Forelimb muscle (tissue), 1 donor: ENCODE results near the gene CCDC190. TPM values are rescaled to one million over a fixed set of nuclear protein-coding genes. Genes with fewer than 3 reads are reported as not detected.
"Not testable (repeated sequence)": the region's sequence is repeated elsewhere in the genome, so short reads cannot be mapped to it uniquely, and the experiment has no call there.

Source experiments
- DNase-seq: peaks from one replicate; pipeline ENCODE4 v3.0.0-alpha.2; 2013; ENCODE audit warnings: low read depth
- polyA plus RNA-seq: library from polyadenylated mRNA; unstranded; fragments of 120-200 nt; gene quantifications from one replicate; pipeline ENCODE4 v1.2.1, GENCODE V29; 2013; ENCODE audit not compliant: insufficient read length

Gene CCDC190
- polyA plus RNA-seq, 1 donor: 5.2 TPM

DNA sequence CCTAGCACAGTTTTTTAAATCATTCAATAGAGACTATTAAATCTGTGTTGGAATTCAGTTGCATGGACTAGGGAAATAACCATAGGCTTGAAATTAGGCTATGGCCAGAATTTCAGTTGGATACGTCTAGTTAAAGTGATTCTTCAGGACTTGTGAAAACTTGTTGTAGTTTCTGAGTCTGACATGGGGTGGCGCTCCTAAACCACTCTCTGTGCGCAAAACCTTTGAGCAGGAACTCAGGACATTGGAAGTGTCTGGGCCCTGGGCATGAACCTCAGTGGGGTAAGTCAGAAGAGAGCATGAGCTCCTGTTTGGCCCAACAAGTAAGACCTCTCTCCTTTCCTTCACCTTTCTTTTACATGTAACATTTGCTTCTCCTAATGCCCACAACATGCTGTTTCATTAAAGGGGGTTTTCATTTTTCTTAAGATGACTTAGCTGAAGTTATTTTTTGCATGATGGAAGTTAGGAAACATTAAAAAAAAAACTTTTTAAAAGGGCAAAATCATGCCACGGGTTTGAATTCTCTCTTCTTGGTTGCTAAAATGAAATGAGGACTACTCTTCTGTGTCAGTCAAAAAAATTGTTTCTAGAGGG lies 17.1 kb upstream of the CCDC190 start:
- DNase-seq: no peak

DNA sequence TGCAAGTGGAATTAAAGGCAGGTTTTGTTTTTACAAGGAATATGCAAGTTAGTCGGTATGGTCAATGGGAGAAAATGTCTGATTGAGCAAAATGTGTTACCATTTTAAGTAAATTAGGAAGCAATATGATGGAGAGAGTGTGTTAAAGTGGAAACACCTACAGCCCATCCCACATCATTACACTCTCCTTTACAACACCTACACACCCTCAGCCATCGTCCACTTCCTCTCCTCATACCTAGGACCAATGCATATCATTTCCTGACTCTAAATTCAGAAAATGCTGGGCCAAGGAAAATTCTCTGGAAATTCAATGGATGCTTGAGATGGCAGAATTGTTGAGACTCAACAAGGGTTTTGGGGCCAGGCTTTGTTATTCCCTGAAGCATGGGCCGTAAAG lies 16.4 kb upstream of the CCDC190 start:
- DNase-seq: no peak

DNA sequence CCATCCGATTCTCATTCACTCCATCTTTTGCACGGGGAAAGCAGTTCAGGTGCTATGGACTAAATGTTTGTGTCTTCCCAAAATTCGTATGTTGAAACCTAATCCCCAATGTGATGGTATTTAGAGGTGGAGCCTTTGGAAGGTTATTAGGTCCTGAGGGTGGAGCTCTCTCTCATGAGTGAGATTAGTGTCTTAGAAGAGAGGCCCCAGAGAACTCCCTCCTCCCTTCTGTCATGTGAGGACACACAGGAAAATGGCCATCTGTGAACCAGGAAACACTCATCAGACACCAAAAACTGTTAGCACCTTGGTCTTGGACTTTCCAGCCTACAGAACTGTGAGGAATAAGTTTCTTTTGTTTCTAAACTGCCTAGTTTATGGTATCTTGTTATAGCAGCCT lies 15.8 kb upstream of the CCDC190 start:
- DNase-seq: no peak

DNA sequence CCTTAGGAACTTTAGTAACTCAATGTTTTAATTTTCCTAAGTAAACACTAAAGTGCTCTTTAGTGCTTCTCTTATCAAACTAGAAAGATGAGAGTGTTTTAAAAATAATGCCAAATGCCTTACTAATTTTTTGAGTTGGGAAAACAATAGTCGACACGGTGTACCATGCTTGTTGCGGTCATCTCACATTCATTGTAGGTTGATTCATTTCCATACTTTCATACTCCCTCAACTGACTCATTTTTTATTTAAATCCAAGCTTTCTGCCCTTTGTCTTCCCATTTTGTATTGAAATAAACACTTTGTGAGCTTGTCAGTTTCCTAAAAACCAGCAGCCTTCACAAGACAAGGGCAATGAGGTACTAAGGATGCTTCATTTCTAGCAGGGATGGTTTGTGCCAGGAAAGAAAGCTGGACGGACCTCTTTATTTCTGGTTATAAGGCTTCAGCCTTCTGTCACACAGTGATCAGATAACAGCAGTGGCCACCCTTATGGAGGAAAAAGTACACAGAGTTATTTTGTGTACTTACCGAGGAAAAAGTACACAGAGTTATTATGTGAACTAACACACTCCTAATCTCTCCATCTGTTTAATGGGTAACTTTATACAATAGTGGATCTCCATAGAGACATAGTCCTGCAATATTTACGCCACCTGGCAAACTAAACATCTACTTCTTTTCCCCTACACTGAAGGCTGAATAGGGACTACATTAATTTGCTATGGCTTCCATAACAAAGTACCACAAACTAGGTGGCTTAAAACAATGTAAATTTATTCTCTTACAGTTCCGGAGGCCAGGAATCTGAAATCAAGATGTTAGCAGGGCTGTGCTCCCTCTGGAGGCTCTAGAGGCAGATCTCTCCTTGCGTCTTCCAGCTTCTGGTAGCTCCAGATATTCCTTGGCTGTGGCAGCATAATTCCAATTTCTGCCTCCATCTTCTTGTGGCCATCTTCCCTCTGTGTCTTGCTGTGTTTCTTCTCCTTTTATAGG lies 13.0 kb upstream of the CCDC190 start:
- no peak for DNase-seq

DNA sequence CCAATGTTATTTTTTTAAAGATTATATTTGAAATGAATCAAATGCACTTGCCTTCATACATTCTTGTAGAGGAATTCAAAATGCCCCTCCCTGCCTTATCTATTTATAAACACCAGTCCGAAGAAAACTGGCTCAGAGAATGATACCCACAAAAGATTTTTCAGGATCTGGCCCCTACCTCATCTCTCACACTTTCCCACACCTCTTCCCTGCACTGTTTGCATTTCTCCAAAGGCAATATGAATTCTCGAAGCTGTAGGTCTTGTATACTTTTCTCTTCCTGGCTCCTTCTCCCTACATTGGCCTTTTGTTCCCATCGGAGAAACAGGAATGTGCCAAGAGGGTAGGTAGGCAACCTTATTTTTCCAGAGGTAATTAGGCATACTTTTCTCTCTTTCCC lies 12.0 kb upstream of the CCDC190 start:
- no peak for DNase-seq

DNA sequence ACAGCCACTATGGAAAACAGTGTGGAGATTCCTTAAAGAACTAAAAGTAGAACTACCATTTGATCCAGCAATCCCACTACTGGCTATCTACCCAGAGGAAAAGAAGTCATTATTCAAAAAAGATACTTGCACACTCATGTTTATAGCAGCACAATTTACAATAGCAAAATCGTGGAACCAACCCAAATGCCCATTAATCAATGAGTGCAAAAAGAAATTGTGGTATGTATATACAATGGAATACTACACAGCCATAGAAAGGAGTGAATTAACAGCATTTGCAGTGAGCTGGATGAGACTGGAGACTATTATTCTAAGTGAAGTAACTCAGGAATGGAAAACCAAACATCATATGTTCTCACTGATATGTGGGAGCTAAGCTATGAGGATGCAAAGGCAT lies 10.4 kb upstream of the CCDC190 start:
- not testable (repeated sequence) for DNase-seq

DNA sequence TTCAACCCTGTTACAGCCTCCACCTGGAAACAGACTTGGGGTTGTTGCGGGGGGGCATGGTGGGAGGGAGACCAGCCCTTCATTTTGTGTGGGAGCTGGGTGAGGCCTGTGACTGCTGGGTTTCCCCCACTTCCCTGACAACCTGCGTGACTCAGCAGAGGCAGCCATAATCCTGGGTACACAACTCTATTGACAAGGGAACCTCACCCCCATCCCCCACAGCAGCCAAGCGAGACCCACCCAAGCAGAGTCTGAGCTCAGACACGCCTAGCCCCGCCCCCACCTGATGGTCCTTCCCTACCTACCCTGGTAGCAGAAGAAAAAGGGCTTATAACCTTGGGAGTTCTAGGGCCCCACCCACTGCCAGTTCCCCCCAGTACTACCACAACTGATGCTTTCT lies 8.0 kb upstream of the CCDC190 start:
- DNase-seq: no peak

DNA sequence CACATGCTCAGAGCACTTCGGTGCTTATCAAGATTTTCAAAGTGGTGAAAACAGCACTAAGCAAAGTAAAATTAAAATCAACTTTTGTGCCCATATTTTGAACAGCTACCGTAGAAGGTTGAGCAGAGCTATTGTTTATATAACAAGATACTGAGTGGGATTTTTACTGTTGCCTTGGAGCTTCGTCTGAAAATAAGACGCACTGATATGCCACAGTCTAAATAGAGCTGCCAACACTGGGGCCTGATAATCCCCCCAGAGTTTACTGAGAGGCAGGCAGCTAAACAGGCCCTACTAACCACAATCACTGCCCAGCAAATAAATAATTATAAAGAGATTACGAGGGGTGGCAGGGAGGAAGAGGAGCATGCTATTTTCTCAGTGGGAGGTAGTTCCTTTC lies 650 bp upstream of the CCDC190 start:
- DNase-seq: no peak

DNA sequence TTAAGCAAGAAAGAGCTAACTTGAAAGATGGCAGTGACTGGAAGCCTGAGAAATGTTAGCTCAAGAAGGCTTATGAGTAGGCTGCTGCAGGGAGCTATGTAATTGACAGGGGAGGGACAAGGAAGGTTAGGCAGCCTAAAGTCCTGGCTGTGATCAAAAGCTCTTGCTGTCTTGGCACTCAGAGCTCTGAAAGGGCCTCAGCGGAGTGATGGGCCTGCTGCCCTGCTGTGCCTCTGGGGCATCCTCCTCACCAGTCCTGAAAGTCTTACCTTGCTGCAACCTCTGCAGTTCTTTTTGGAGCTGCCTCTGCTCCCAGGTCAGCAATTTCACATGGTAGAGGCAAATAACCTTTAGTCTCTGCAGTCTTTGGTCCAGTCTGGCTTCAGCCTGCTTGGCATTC lies 1.8 kb downstream of the CCDC190 start:
- no peak for DNase-seq

DNA sequence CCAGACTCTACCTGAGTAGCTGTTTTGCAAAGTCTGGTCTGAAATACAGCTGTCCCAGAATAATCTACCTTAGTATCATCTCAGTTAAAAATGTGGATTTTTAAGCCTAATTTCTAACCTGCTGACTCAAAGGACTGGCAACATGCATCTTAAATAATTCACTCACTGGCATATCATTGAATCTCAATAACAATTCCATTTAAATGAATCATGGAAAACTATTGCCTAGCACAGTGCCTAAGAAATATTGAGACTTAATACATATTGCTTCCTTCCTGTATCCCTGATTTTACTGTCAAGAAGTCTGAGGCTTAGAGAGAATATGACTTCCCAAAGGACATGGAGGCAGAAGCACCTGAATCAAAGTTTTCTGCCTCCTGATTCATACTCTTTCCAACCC lies 3.1 kb downstream of the CCDC190 start:
- DNase-seq: no peak

DNA sequence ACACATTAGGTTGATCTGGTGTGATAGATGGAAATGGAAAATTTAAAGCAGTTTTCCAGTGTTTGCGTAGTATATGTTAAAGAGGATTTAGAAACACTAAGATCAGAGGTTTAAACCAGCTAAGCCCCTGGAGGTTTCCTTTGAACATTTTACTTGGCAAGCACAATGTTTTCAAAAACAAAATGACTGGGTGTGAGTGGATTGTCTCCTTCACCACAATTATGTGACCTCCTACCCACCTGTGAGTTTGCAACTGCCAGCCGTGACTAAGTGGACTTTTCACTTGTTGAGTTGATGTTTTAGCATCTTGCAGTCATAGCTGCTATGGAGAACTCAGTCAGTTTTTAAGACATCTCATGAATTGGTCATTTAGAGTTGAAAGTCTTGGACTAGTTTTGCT lies 4.7 kb downstream of the CCDC190 start:
- DNase-seq: no peak

DNA sequence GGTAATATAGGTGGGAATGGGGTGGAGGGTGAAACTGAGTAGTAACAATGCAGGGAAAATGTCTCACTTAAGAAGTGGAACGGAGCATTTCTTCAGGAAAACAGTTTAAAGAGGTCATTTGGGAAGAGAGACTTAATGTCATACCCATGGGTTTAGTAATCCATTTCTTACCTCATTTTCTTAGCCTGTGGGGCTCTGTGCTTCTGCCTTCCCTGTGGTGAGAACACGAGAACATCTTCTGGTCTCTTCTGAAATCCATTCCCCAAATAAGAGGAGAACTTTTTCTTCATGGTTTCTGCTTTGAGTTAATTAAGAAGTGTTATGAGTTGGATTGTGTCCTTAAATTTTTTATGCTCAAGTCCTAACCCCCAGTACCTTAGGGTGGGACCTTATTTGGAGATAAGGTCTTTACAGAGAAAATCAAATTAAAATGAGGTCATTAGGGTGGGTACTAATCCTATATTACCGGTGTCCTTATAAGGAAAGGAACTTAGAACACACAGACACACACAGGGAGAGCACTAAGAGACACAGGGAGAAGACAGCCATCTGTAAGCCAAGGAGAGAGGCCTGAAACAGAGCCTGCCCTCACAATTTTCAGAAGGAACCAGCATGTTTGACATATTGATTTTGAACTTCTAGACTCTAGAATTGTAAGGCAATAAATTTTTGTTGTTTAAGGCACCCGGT lies 5.4 kb downstream of the CCDC190 start:
- DNase-seq: no peak

DNA sequence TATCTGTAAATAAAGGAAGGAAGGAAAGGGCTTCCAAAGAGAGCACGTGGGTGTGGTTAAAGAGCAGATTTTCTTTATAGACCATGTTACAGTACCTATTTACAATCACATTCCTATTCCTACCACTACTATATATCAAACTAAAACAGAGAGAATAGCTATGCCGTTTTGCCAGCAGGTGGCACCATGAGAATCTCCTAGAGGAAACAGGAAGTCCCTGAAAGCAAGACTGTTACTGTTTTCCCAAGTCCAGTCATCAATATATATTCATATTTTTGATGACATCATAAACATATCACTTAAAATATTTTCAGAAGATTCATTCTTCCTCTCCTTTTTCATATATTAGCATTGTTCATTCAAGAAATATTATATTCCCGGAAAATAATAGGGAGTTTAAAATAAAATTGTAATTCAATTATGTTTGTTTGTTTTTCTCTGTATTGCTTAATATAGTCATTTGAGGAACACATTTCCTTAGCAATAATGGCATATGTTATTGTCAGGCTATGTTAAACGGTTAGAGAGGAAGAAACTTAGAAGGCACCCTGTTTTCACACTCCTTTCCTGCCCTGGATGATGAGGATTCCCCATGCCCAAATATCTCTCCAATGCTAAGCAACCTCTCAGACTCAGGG lies 6.6 kb downstream of the CCDC190 start:
- peak; percentile 29 for DNase-seq

DNA sequence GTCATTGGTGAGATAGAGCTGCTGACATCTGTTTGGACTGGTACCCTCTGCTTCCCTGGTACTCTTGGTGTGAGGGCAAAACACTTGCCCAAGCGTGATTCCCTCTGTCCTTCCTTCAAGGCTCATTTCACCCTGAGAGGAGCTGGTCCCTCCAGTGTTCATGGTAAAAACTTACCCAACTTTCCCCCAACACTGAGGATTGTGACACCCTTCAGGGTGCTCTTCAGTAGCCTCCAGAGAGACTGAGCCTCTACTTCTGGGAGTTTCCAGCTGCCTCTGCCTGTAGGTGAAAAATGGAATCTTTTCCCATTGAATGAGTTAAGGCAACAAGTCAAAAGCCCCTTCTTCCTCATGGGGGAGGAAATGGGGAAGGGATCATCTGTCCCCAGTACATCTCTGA lies 9.6 kb downstream of the CCDC190 start:
- no peak for DNase-seq

DNA sequence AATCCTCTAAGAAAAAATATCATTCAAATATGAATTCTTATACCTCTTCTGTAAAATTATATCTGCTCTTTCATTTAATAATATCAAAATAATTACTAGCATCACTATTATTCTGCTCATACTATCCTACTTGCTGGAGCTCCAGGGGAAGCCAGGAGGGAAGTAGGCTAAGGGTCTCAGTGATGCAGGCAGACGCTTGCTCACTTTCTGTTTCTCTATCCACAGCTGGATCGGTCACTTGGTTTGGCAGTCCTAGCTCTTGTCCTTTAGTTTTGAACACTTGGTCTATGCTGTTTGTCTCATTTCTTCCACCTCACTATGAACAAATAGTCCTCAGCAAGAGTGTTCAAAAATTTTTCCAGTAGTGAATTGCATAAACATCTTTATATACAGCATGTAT lies 11.3 kb downstream of the CCDC190 start:
- DNase-seq: no peak

DNA sequence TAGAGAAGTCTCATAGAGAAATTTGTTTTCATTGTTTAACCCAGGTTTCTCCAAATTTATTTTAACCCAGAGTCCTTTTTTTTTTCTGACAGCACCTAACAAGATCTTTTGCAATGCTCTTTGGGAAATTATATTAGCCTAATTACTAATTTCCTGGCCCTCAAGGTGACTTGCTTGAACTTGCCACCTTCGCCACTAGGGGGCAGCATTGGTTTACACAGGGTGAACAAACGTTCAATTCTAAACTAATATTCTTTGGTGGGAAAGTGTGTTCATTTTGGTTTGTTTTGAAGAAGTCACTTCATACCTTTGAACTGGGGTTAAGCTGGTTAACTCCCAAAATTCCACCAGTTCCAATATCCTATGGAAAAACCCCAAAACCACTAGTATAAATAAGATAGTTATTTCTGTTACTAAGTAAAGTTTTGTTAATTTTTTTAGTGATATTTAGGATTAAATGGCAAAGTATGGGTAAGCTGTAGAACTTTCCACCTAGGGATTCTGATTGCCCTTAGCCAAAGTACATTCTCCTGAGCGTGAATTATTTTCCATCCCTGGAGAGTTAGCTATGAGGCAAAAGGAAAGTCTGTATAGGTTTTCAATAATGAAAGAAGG lies 13.0 kb downstream of the CCDC190 start:
- peak; percentile 14 for DNase-seq

DNA sequence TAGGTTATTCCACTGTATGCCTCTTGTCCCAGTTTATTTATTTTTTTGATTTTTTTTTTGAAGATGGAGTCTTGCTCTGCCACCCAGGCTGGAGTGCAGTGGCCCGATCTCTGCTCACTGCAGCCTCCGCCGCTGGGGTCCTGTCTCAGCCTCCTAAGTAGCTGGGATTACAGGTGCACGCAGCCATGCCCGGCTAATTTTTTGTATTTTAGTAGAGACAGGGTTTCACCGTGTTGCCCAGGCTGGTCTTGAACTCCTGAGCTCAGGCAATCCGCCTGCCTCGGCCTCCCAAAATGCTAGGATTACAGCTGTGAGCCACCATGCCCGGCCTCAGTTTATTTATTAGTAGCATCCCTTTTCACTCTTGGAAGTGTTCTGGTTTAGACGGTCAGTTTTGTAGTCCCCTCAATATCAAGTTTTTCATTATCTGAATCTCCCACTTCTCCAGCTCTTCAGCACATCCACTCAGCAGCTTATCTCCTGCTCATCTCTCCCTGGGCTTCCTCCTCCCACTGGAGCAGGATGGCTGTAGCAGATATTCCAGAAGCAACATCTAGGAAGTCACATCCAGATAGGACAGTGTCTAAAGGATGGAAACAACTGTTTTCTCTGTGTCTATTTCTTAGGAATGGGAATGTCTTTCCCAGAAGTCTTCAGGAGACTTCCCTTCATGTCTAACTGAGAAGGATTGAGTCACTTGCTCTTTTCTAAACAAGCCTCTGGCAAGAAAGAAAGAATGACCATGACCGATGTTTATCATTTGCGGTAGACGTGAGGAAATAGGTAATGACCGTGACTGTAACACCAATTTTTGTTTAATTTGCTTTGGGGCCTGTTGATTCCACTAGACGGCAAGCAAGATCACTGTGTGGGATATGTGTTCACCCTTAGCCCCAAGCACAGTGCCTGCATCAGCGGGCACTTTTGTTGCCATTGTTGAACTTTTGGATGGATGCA lies 14.4 kb downstream of the CCDC190 start:
- no peak for DNase-seq

DNA sequence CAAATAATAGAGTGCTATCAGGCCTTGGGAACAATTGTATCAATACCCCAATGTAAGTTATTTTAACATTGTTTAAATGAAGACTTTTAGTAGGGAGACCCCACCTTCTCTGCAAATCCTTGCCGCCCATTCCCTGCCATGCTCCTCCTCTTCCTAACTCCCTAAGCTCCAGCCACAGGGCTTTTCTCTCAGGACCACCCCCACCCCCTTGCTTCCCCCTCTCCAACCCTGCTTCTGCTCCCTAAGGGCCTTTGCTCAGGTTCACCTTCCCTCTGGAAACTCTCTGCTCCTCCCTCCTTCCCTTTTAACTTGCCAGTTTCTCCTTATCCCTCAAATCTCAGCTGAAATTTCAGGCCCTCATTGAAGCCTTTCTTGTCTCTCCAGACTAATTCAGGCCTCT lies 16.8 kb downstream of the CCDC190 start:
- DNase-seq: no peak

DNA sequence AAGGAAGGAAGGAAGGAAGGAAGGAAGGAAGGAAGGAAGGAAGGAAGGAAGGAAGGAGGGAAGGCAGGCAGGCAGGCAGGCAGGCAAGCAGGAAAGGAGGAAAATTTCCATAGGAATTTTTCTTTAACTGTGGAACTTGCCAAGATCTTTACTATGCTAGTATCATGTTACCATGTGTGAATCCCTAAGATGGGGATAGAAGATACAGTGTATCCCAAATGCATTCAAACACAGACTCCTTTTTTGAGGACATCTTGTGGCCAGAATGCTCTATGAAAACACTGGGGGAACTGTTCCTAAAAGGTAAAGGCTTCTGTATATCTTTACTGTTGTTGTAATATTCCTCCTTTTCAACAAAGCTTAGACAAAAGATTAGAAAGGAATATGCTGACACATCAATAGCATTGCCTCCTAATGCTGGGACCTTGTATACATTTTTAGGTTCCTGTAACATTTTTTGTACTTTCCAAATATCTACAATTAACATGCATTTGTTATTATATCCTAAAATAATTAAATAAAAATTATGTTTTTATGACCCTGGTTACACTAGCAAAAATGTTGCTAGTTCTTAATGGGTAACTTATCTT lies 20.6 kb downstream of the CCDC190 start:
- no peak for DNase-seq

DNA sequence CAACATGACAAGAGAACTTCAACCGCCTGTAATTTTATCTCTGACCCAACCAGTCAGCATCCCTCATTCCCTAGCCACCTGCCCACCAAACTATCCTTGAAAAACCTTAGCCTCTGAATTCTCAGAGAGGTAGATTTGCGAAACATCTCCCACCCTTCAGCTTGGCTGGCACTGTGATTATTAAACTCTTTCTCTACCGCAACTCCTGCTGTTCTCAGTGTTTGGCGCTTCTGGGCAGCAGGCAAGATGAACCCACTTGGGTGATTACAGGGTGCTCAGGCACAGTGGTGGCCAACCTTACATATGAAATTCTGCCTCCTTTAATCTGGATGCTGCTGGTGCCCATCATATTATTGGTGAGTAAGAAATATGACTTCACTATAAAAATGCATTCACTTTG lies 22.1 kb downstream of the CCDC190 start:
- DNase-seq: no peak
